GM19043 (cell line): ENCODE data around the gene IGF2BP1.
"Not testable (repeated sequence)": the region's sequence is repeated elsewhere in the genome, so short reads cannot be mapped to it uniquely, and the experiment has no call there.

ENCODE experiments used
- ATAC-seq: cut with Tn5 transposase; IDR thresholded peaks from one replicate; pipeline ENCODE4 v1.9.1; 2021; ENCODE audit warnings: low read depth; ENCODE audit not compliant: unreplicated experiment

Gene IGF2BP1

DNA sequence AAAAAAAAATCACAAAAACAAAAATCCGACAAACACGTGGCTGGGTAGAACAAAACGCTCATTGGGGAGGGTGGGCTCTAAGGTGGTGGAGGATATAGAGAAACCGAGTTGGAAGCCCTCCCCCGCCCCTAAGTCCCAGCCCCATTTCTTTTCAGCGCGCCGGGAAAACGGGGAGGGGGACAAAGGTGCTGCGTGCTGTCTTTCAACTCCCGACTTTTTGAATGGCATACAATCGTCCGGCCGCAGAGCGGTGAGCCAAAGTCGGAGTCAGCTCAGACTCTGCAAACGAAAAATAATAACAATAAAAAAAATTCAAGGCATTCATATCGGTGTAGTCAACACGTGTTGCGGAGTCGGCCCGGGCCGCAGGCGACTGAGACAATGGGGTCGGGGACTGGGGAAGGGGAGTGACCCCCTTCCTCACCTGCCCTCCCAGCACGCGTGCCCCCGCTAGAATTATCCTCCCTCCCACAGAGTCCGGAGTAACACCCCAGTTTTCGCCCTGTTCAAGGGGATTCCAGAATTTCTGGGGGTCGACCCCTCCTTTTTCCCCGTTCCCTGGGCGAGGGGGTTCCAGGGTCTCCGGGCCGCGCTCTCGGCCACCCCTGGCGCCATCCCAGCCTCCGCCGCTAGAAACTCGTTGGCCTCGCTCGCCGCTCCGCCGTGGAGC, 1.7 kb upstream of the IGF2BP1 start:
- no peak for ATAC-seq

DNA sequence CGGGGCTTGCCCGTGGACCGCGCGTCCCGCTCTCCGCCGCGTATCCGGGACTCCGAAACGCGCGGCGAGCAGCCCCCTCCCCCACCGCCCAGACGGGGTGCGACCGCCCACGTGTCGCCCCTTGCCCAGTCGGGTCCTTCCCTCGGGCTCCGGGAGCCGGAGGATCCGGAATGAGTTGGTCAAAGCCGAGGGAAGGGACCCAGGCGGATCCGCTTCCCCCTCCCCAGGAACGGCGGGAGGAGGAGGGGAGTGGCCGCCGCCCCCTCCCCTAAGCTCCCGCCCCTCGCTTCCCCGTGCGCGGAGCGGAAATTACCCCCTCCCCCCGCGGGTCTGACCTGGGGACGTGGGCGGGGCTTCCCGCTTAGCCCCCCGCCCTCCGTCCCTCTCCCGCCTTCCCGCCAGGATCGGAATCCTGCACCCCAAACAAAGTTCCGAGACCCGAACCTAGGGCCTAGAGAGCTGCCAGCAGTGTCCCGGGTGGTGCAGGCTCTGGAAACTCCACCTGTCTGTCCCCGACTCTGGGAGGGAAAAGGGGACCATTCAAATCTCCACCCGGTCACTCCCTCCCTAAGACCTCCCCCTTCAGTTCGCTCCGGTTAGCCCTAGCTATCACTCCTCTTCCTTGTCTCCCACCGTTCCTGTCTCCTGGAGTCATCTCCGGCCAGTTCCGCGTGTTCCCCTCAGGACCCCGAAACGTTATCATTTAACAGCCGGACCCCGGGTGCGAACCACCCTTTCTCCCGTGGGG, 1.0 kb upstream of the IGF2BP1 start:
- ATAC-seq = no peak

- no peak for ATAC-seq
Observed at GRCh38 chr17:48996722-48997102, 473 bp upstream of the IGF2BP1 start.

DNA sequence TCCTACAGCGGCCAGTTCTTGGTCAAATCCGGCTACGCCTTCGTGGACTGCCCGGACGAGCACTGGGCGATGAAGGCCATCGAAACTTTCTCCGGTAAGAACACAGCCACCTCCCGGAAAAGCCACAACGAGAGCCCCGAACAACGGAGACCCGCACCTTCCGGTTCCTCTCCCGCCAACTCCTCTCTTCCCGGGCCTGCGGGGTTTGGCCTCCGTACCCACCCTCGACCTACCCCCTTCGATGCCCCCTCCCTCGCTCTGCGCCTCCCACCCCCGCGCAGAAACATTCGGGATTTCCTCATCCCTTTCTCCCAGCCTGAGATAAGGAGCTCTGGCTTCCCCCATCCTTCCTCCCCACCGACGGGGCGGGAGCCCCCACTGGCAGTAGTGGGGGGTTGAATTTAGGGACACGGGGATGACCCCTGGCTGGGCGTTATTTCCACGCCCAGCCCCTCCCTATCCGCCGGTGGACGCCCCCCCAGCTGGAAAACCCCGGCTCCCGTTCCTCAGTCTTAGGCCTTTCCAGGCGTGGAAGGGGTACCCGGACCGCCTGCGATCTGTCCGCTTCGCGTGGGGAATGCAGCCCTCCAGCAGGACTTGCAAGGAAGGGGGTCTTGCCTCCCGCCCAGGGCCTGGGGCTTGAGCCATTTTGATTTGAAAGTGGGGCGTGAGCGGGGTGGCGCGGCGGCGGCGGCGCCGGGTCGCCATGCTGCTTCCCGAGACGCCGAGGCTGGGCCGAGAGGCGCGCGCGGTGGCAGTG, 822 bp downstream of the IGF2BP1 start:
- no peak for ATAC-seq

- no peak for ATAC-seq
Observed at GRCh38 chr17:48998587-48999440, 1.6 kb downstream of the IGF2BP1 start.

DNA sequence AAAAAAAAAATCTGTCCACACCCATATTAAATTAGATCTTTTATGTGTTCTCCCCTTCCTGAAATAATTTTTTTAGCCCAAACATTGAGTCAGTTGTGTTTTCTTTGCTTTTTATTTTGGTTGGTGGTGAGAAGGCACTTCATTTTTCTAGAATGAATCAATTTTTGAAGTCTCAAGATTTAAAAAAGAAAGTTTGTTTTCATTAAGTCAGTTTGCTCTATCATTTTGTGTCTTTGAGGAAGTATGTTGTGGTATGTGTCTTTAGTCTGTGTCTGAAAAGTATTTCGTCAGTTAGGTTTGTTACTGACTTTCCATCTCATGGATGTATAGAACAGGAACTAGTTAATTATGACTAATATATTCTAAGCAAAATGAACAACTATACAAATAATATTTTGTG, 3.8 kb downstream of the IGF2BP1 start:
- ATAC-seq = no peak

DNA sequence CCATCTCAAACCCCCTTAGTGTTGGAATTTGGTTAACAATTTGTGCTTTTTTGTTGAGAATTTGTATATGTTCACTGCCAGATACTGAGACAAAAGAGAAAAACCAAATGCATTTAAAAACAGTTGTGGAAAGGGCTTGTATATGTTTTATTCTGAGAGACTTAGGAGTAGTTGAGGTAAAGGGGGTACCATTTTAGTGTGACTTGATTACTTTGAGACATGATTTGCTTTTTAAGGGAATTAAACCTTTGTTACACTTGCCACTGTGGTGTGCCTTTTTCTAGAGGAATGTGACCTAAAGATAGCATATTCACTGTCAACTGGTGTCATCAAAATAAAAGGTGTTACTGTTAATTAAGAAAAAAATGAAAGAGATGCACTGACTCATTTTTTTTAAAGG, 4.5 kb downstream of the IGF2BP1 start:
- no peak for ATAC-seq

GRCh38 chr17:49002331-49002730, 5.1 kb downstream of the IGF2BP1 start:
- ATAC-seq = no peak

DNA sequence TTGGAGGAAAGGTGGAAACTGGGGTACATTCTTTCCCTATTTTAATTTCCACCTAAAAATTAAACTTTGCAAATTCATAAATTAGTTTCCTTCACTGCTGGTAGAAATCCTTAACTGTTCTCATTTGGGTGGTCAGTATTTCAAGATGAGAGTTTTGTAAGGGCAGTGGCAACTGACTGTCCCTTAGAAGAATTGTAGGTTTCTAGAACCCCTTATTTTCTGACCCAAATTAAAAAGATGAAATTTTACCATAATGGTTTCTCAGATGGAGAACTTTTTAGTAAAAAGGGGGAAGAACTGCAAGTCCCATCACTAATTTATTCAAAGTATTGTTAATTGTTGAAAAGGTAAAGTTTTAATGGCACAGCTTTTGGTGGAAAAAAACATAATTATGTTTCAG, 5.6 kb downstream of the IGF2BP1 start:
- no peak for ATAC-seq

- ATAC-seq = no peak
Observed at GRCh38 chr17:49003557-49004511, 6.6 kb downstream of the IGF2BP1 start.

DNA sequence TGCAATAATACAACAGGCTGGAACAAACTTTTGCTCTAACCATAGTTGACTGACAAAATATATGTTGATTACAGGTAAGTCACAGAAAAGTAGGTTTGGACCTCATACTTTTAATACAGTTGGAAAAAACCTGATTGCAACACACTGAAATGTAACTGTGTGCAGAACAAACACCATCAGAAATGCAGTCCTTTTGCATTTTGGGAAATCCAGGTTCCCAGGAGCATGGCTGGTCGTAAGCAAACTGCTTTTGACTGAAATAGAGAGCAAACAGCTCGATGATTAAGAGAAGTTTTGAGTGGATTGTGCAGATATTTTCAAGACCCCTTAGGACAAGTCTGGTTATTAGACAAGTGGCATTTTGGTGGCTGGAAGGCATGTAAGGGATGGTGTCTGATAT, 8.0 kb downstream of the IGF2BP1 start:
- no peak for ATAC-seq

DNA sequence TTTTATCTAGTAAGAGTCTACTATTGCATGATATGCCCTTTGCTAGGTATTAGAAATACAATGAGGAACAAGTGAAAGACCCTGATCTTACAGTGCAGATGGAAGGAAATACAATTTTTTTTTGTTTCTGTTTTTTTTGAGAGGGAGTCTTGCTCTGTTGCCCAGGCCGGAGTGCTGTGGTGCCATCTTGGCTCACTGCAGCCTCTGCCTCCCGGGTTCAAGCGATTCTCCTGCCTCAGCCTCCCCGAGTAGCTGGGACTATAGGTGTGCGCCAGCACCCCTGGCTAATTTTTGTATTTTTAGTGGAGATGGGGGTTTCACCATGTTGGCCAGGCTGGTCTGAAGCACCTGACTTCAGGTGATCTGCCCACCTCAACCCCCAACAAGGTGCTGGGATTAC, 11.7 kb downstream of the IGF2BP1 start:
- ATAC-seq = not testable (repeated sequence)

DNA sequence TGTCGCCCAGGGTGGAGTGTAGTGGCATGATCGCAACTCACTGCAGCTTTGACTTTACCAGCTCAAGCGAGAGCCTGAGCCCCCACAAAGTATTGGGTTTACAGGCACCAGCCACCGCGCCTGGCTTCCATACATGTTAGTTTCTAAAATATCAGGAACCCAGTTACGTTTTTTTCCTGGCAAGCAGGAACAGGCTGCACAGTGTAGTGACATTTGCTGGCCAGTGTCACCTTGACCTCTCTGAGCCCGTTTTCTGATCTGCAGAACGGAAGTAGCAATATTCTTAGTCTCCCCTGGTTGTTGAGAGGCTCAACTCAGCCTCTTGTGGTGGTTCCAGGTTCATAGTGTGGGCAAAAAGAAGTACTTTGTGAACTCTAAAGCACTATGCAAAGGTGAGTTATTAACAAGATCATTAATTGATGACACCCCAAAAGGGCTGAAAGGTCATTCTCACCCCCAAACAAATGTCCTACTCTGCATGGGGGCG, 15.6 kb downstream of the IGF2BP1 start:
- no peak for ATAC-seq

DNA sequence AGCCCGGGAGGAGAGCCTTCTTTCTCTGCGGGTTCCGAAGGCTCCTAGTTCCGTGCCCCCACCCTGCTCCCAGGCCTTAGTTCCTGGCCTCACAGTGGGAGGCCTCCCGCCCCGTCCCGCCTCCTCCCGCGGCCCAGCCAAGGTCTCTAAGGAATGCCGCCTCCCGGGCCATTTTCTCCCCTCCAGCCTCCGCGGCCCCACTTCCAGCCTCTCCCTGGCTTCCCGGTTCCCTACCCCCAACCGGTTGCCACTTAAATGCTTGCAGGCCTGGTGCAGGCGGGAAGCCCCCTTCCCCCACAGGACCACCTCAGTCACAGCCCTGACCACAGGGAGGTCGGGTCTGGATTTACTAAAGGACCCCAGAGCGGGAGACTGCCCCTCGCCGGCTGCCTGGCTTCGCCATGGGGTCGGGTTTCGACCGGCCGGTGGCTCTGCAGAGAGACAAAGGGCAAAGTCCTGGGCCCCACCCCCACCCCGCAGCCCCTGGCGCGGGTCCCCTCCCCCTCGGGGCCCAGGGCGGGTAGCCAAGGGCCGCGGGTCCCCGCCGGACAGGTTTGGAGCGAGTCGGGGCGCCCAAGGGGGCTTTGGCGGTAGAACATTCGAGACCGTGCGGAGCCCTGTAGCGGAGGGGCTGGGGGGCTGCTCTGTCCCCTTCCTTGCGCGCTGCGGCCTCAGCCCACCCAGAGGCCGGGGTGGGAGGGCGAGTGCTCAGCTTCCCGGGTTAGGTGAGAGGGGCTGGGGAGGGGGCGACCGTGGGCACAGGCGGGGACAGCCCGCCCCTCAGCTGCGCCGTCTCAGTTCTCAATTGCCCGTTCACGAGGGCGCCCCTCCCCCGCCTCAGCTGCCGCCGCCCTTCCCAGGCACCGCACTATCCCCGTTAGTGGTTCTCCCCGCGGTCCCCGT, 16.4 kb downstream of the IGF2BP1 start:
- no peak for ATAC-seq

DNA sequence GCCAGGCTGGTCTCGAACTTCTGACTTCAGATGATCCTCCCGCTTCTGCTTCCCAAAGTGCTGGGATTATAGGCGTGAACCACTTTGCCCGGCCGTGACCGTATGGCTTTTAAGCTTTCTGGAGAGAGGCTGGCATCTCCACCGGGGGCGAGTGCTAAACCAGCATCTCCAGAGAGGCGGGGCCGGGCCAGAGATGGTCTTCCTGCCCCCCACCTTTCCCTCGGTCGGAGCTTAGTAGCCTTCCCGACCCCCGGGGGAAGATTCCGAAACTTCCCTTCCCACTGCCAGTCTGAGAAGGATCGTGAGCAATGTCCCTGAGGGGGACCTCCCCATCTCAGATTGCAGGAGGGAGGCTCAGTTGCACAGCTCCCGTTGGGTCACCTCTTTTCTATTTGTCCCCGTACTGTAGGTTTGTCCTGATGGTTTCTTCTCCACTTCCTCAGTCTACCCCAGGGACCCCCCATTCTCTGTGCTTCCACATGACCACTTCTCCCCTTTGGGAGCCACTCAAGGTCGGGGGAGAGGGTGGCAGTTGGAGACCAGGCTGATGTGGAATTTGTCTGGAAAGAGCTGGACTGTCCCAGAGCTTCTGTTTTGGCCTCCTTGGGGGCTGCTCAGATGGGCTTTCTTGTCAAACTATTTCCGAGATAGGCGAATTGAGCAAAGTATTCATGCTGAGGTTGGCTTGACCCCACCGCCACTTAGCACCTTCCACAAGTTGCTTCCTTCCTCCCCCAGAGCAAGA, 18.2 kb downstream of the IGF2BP1 start:
- no peak for ATAC-seq

GRCh38 chr17:49015924-49016774, 19.0 kb downstream of the IGF2BP1 start:
- no peak for ATAC-seq
